ENCODE results near the gene CRMP1. TPM values are rescaled to one million over a fixed set of nuclear protein-coding genes. Genes with fewer than 3 reads are reported as not detected.

Gene CRMP1
- 1.9 TPM for total RNA-seq

- peaks cover 0 to 3% of the 10 kb centered on the region in 2 donors for H3K9me3 ChIP-seq
- H3K36me3 ChIP-seq = no peaks in the 10 kb centered on the region
- peaks cover 16% of the 10 kb centered on the region for H3K27me3 ChIP-seq
- H3K27ac ChIP-seq = no peak within 1 kb of the TSS
- peaks cover 0 to 6% of the 10 kb centered on the region in 2 donors for H3K4me1 ChIP-seq
- no peak for TF ChIP-seq CTCF (IDR thresholded peaks at IDR 0.05)
- DNase-seq (ENCODE audit: low spot score in 2 of 2) = no peak
- intact Hi-C loops (cut with DNase I) = no loop called here
- no peak within 1 kb of the TSS for H3K4me3 ChIP-seq
Measured at GRCh38 chr4:5893004-5893580, at the start of gene CRMP1. Gene CRMP1, minus strand, starts transcription at chr4:5893086. Its CDS starts 117 bp downstream, at chr4:5892969.

- Histone ChIP-seq H3K9me3 (peaks cover 0 to 3% of the 10 kb centered on the region in 2 donors), H3K4me1 (no peaks in the 10 kb centered on the region), H3K27me3 (no peaks in the 10 kb centered on the region), H3K36me3 (no peaks in the 10 kb centered on the region), H3K27ac (no peak overlapping the region), H3K4me3 (no peak overlapping the region)
- DNase-seq (ENCODE audit: low spot score in 2 of 2) = no peak
- intact Hi-C loops (cut with DNase I) = no loop called here
- TF ChIP-seq CTCF (IDR thresholded peaks at IDR 0.05) = no peak
Measured at GRCh38 chr4:5941601-5942000, 48.7 kb upstream of the CRMP1 start.

- Histone ChIP-seq H3K27me3 (no peaks in the 10 kb centered on the region), H3K4me1 (no peaks in the 10 kb centered on the region), H3K27ac (no peak overlapping the region), H3K36me3 (no peaks in the 10 kb centered on the region), H3K9me3 (no peaks in the 10 kb centered on the region), H3K4me3 (no peak overlapping the region)
- no peak for TF ChIP-seq CTCF (IDR thresholded peaks at IDR 0.05)
- intact Hi-C loops (cut with DNase I) = no loop called here
- no peak for DNase-seq (ENCODE audit: low spot score in 2 of 2)
Measured at GRCh38 chr4:5940470-5941203, 47.8 kb upstream of the CRMP1 start.

- TF ChIP-seq CTCF (IDR thresholded peaks at IDR 0.05) = no peak
- Histone ChIP-seq H3K36me3 (no peaks in the 10 kb centered on the region), H3K27ac (no peak overlapping the region), H3K9me3 (no peaks in the 10 kb centered on the region), H3K27me3 (no peaks in the 10 kb centered on the region), H3K4me1 (no peaks in the 10 kb centered on the region), H3K4me3 (no peak overlapping the region)
- peak in 1 of 2 donors; percentile 15 for DNase-seq (ENCODE audit: low spot score in 2 of 2)
- intact Hi-C loops (cut with DNase I) = no loop called here
Measured at GRCh38 chr4:5933996-5934831, 41.3 kb upstream of the CRMP1 start.

GRCh38 chr4:5933116-5933515, 40.2 kb upstream of the CRMP1 start:
- Histone ChIP-seq H3K36me3 (no peaks in the 10 kb centered on the region), H3K9me3 (no peaks in the 10 kb centered on the region), H3K27me3 (no peaks in the 10 kb centered on the region), H3K4me1 (no peaks in the 10 kb centered on the region), H3K4me3 (no peak overlapping the region), H3K27ac (no peak overlapping the region)
- peak in 1 of 2 donors; percentile 9 for DNase-seq (ENCODE audit: low spot score in 2 of 2)
- intact Hi-C loops (cut with DNase I) = no loop called here
- TF ChIP-seq CTCF (IDR thresholded peaks at IDR 0.05) = no peak

Measured in ascending aorta (tissue), 2 donors.